ENCODE data around the gene TFAP2D.

Gene TFAP2D

GRCh38 chr6:50817646-50817950 lies 104.3 kb downstream of the TFAP2D start:
- no peak overlapping the region for H2AFZ ChIP-seq (ENCODE audit: low read depth, low read length)
- H3K4me2 ChIP-seq (ENCODE audit: insufficient read depth, low read length): no peak overlapping the region
- H3K36me3 ChIP-seq (ENCODE audit: insufficient read depth, low read length): no peaks in the 10 kb centered on the region
- H3K79me2 ChIP-seq (ENCODE audit: insufficient read depth, low read length): no peaks in the 10 kb centered on the region
- H3K27me3 ChIP-seq (ENCODE audit: insufficient read depth, low read length, poor library complexity): peaks cover 19% of the 10 kb centered on the region
- peaks cover 6% of the 10 kb centered on the region for H3K4me1 ChIP-seq (ENCODE audit: insufficient read depth, low read length)
- H3K9ac ChIP-seq (ENCODE audit: low read depth, low read length): no peak overlapping the region
- H3K4me3 ChIP-seq (ENCODE audit: low read depth in 1 of 2, low read length in 2 of 2): no peak overlapping the region
- ATAC-seq (ENCODE audit: insufficient read depth, low read depth): no peak
- TF ChIP-seq CTCF (IDR thresholded peaks at IDR 0.05; ENCODE audit: borderline replicate concordance, extremely low read depth, low read length, poor library complexity, severe bottlenecking) (no peak), EZH2 (IDR thresholded peaks at IDR 0.05; ENCODE audit: borderline replicate concordance, low read depth, low read length, severe bottlenecking) (no peak)
- H3K27ac ChIP-seq (ENCODE audit: low read length): no peak overlapping the region
- H3K9me3 ChIP-seq (ENCODE audit: insufficient read depth, low read length, severe bottlenecking): no peaks in the 10 kb centered on the region
- no peaks in the 10 kb centered on the region for H4K20me1 ChIP-seq (ENCODE audit: insufficient read depth, low read length)
- no peak for DNase-seq

GRCh38 chr6:50818020-50818419 lies 104.7 kb downstream of the TFAP2D start:
- DNase-seq (no peak), ATAC-seq (ENCODE audit: insufficient read depth, low read depth) (no peak)
- Histone ChIP-seq H3K9ac (ENCODE audit: low read depth, low read length) (no peak overlapping the region), H3K4me2 (ENCODE audit: insufficient read depth, low read length) (no peak overlapping the region), H4K20me1 (ENCODE audit: insufficient read depth, low read length) (no peaks in the 10 kb centered on the region), H3K79me2 (ENCODE audit: insufficient read depth, low read length) (no peaks in the 10 kb centered on the region), H3K36me3 (ENCODE audit: insufficient read depth, low read length) (no peaks in the 10 kb centered on the region), H2AFZ (ENCODE audit: low read depth, low read length) (no peak overlapping the region), H3K4me3 (ENCODE audit: low read depth in 1 of 2, low read length in 2 of 2) (no peak overlapping the region), H3K27ac (ENCODE audit: low read length) (no peak overlapping the region), H3K9me3 (ENCODE audit: insufficient read depth, low read length, severe bottlenecking) (no peaks in the 10 kb centered on the region), H3K27me3 (ENCODE audit: insufficient read depth, low read length, poor library complexity) (peaks cover 19% of the 10 kb centered on the region), H3K4me1 (ENCODE audit: insufficient read depth, low read length) (peaks cover 6% of the 10 kb centered on the region)
- TF ChIP-seq EZH2 (IDR thresholded peaks at IDR 0.05; ENCODE audit: borderline replicate concordance, low read depth, low read length, severe bottlenecking) (no peak), CTCF (IDR thresholded peaks at IDR 0.05; ENCODE audit: borderline replicate concordance, extremely low read depth, low read length, poor library complexity, severe bottlenecking) (no peak)

- Histone ChIP-seq H3K27me3 (ENCODE audit: insufficient read depth, low read length, poor library complexity) (peaks cover 19% of the 10 kb centered on the region), H3K4me2 (ENCODE audit: insufficient read depth, low read length) (no peak within 1 kb of the TSS)
Measured at GRCh38 chr6:50818673-50819072, 105.3 kb downstream of the TFAP2D start, which contains the start of gene TFAP2B. TFAP2B (plus strand) TSS chr6:50818871; CDS start chr6:50818892, 21 bp downstream.

More at GRCh38 chr6:50818673-50819072, 105.3 kb downstream of the TFAP2D start, which contains the start of gene TFAP2B:
- TF ChIP-seq CTCF (IDR thresholded peaks at IDR 0.05; ENCODE audit: borderline replicate concordance, extremely low read depth, low read length, poor library complexity, severe bottlenecking): no peak
- TF ChIP-seq EZH2 (IDR thresholded peaks at IDR 0.05; ENCODE audit: borderline replicate concordance, low read depth, low read length, severe bottlenecking): no peak
- no peaks in the 10 kb centered on the region for H4K20me1 ChIP-seq (ENCODE audit: insufficient read depth, low read length)
- H3K4me1 ChIP-seq (ENCODE audit: insufficient read depth, low read length): peaks cover 6% of the 10 kb centered on the region
- no peaks in the 10 kb centered on the region for H3K9me3 ChIP-seq (ENCODE audit: insufficient read depth, low read length, severe bottlenecking)
- DNase-seq (no peak), ATAC-seq (ENCODE audit: insufficient read depth, low read depth) (no peak)
- H3K9ac ChIP-seq (ENCODE audit: low read depth, low read length): no peak within 1 kb of the TSS
- H3K36me3 ChIP-seq (ENCODE audit: insufficient read depth, low read length): no peaks in the 10 kb centered on the region
- H3K4me3 ChIP-seq (ENCODE audit: low read depth in 1 of 2, low read length in 2 of 2): no peak within 1 kb of the TSS
- no peak within 1 kb of the TSS for H3K27ac ChIP-seq (ENCODE audit: low read length)
- no peak within 1 kb of the TSS for H2AFZ ChIP-seq (ENCODE audit: low read depth, low read length)
- no peaks in the 10 kb centered on the region for H3K79me2 ChIP-seq (ENCODE audit: insufficient read depth, low read length)

Data from DND-41 (cell line).